GM12878 (cell line): ENCODE results near the gene ZNF669. TPM values are rescaled to one million over a fixed set of nuclear protein-coding genes. Genes with fewer than 3 reads are reported as not detected.

Source experiments
- ATAC-seq: fragments of 200-7000 bp; cut with Tn5 transposase; 3 replicates; pipeline ENCODE4 v1.9.1; 2020; ENCODE audit warnings: mild to moderate bottlenecking, moderate library complexity
- BruUV-seq: library from RNA; stranded (reverse); fragments of 400-500 nt; replicated peaks from 2 replicates; lab custom pipeline; 2021; lab: Mats Ljungman, UMichigan
- CTCF ChIA-PET: fragments of 300-600 bp; sonication (Branson Sonifier 250); formaldehyde crosslinking; extraction: SDS; loops from one replicate; lab custom pipeline; 2021; ENCODE audit warnings: inconsistent platforms; lab: Yijun Ruan, JAX
- POLR2A ChIA-PET: fragments of 350-600 bp; formaldehyde crosslinking; extraction: SDS; loops from one replicate; lab custom pipeline; 2021; ENCODE audit warnings: inconsistent platforms; lab: Charles Lee
- RAD21 ChIA-PET: fragments of 300-600 bp; sonication (Branson Sonifier 250); formaldehyde crosslinking; loops from one replicate; lab custom pipeline; 2023; ENCODE audit warnings: antibody characterized with exemption; ENCODE audit not compliant: unreplicated experiment; lab: Charles Lee
- SMC1A ChIA-PET: fragments of 300-600 bp; sonication (Branson Sonifier 250); formaldehyde crosslinking; loops from one replicate; lab custom pipeline; 2023; ENCODE audit not compliant: unreplicated experiment, uncharacterized antibody; lab: Charles Lee
- DNase-seq: peaks from one replicate; pipeline ENCODE4 v3.0.0-alpha.2; 2011; ENCODE audit warnings: low read depth, low spot score
- FAIRE-seq: peaks from 3 replicates; lab custom pipeline; 2011; peaks lifted over from hg19 to GRCh38; lab: Jason Lieb, UNC
- H2AFZ ChIP-seq: 2 replicates; pipeline ENCODE4 v1.6.0; 2011; ENCODE audit warnings: low read depth, low read length, control low read depth; ENCODE audit not compliant: control insufficient read depth
- H3K27ac ChIP-seq: 2 replicates; pipeline ENCODE4 v1.5.1; 2011; ENCODE audit warnings: control low read depth; ENCODE audit not compliant: control insufficient read depth, insufficient read depth
- H3K27me3 ChIP-seq, 2 experiments: replicated peaks in 1 of 2; 2 replicates each; pipeline versions ENCODE4 v1.6.0 to v1.6.1; 2011; ENCODE audit warnings: low read length in 1 of 2; ENCODE audit not compliant: control insufficient read depth in 2 of 2, insufficient read depth in 2 of 2
- H3K36me3 ChIP-seq, 2 experiments: 2 replicates each; pipeline ENCODE4 v1.5.1; 2011; ENCODE audit warnings: low read length in 1 of 2; ENCODE audit not compliant: control insufficient read depth in 2 of 2, insufficient read depth in 2 of 2
- H3K4me1 ChIP-seq: 2 replicates; pipeline ENCODE4 v1.6.1; 2011; ENCODE audit warnings: mild to moderate bottlenecking, low read length, moderate library complexity, mixed read lengths; ENCODE audit not compliant: control insufficient read depth, insufficient read depth
- H3K4me2 ChIP-seq: 2 replicates; pipeline ENCODE4 v1.6.0; 2011; ENCODE audit warnings: control low read depth; ENCODE audit not compliant: control insufficient read depth, insufficient read depth
- H3K4me3 ChIP-seq: fragments of 200-600 bp; sonication (generic); 2 replicates; pipeline ENCODE4 v1.5.1; 2016
- H3K79me2 ChIP-seq: 2 replicates; pipeline ENCODE4 v1.6.0; 2011; ENCODE audit warnings: low read length; ENCODE audit not compliant: control insufficient read depth, insufficient read depth
- H3K9ac ChIP-seq: 2 replicates; pipeline ENCODE4 v1.8.0; 2011; ENCODE audit warnings: low read length, control low read depth, mixed read lengths; ENCODE audit not compliant: control insufficient read depth, insufficient read depth
- H3K9me3 ChIP-seq: replicated peaks from 3 replicates; pipeline ENCODE4 v1.5.1; 2011; ENCODE audit warnings: mild to moderate bottlenecking, low read length; ENCODE audit not compliant: control insufficient read depth, insufficient read depth
- H4K20me1 ChIP-seq: 2 replicates; pipeline ENCODE4 v1.6.0; 2011; ENCODE audit not compliant: control insufficient read depth, insufficient read depth
- BMI1 ChIP-seq: fragments of 450-650 bp; IDR thresholded peaks from 2 replicates; pipeline ENCODE4 v1.6.1; 2016; ENCODE audit warnings: mild to moderate bottlenecking, moderate library complexity, borderline replicate concordance
- CBFB ChIP-seq: IDR thresholded peaks from 2 replicates; pipeline ENCODE4 v1.6.1; 2016; ENCODE audit warnings: antibody characterized with exemption, low read depth
- CHD1 ChIP-seq: IDR thresholded peaks from 2 replicates; pipeline ENCODE4 v1.6.1; 2012; ENCODE audit warnings: low read depth, low read length, improper control_type of control experiment
- CREM ChIP-seq: IDR thresholded peaks from 2 replicates; pipeline ENCODE4 v1.6.1; 2014; ENCODE audit warnings: antibody characterized with exemption, low read depth
- IRF3 ChIP-seq: fragments of 450-650 bp; IDR thresholded peaks from 2 replicates; pipeline ENCODE4 v1.6.1; 2014; ENCODE audit warnings: mild to moderate bottlenecking
- MYB ChIP-seq: fragments of 150-350 bp; IDR thresholded peaks from 2 replicates; pipeline ENCODE4 v1.6.1; 2014; ENCODE audit warnings: mild to moderate bottlenecking, low read depth, low read length, borderline replicate concordance
- RELB ChIP-seq: fragments of 450-650 bp; IDR thresholded peaks from 2 replicates; pipeline ENCODE4 v1.6.1; 2017; ENCODE audit warnings: low read depth, mild to moderate bottlenecking, moderate library complexity
- ZBTB33 ChIP-seq: fragments of 450-650 bp; IDR thresholded peaks from 2 replicates; pipeline ENCODE4 v1.6.1; 2017; ENCODE audit warnings: mild to moderate bottlenecking
- WGBS: methylation state at CpG from one replicate; pipeline ENCODE4 v1.1.6; 2016; ENCODE audit warnings: low lambda C conversion rate; ENCODE audit not compliant: insufficient replicate concordance, insufficient coverage; ENCODE audit errors: missing lambda C conversion rate; 5-methylcytosine and 5-hydroxymethylcytosine counted together
- in situ Hi-C: fragments of 300-500 bp; cut with MboI; formaldehyde crosslinking; loops from 9 replicates; pipeline ENCODE4 v1.14.3; 2018; ENCODE audit warnings: mixed read lengths
- intact Hi-C: fragments of 100-400 bp; cut with micrococcal nuclease; formaldehyde crosslinking; loops from one replicate; pipeline ENCODE4 v1.14.2; 2022; ENCODE audit not compliant: unreplicated experiment
- polyA plus RNA-seq, 11 experiments: library from polyadenylated mRNA; depleted of rRNA in 4 of 11; unstranded in 6 of 11; stranded (reverse) in 5 of 11; fragments of >200 nt; fragmentation: Nextera tagmentation in 4 of 11; fragmentation: Illumina TruSeq in 1 of 11; extraction: Ambion mirVana in 4 of 11; extraction: Trizol in 1 of 11; gene quantifications; 1 replicate in 1 of 11; 2 replicates in 10 of 11; pipeline versions ENCODE4 v1.2.1 to v1.2.3, GENCODE V29; 2011 to 2016; ENCODE audit warnings: inconsistent platforms in 2 of 11, missing spikeins in 2 of 11, low read depth in 1 of 11
- total RNA-seq, 4 experiments: library from RNA; depleted of rRNA in 3 of 4; stranded (reverse); fragments of >200 nt in 3 of 4; fragmentation: Illumina TruSeq in 1 of 4; extraction: Trizol in 1 of 4; gene quantifications; 2 replicates each; pipeline versions ENCODE4 v1.2.1 to v1.2.3, GENCODE V29; 2013 to 2021

ZNF669 gene
- total and polyA plus RNA-seq, 10 of the 15 experiments (the other 5 are each of a cell fraction or from before 2014, with no cell fraction given), result 4.8 to 11.1 (median 5.8) TPM

GRCh38 chr1:247105966-247106365 lies 1.8 kb upstream of the ZNF669 start:
- DNase-seq (no peak), ATAC-seq (no peak), FAIRE-seq (no peak)
- Histone ChIP-seq H3K9ac (no peak overlapping the region), H3K27ac (no peak overlapping the region), H3K27me3 (peaks cover 0 to 2% of the 10 kb centered on the region in 2 experiments; a peak in 1 of 4 replicates), H3K4me3 (no peak overlapping the region), H3K79me2 (peaks cover 12% of the 10 kb centered on the region), H4K20me1 (no peaks in the 10 kb centered on the region), H3K9me3 (peaks cover 24% of the 10 kb centered on the region), H3K4me1 (no peaks in the 10 kb centered on the region), H3K36me3 (peaks cover 0 to 5% of the 10 kb centered on the region in 2 experiments; a peak in 3 of 4 replicates), H2AFZ (no peak overlapping the region), H3K4me2 (no peak overlapping the region)
- POLR2A ChIA-PET, result interaction anchor here (0.7 kb wide), 1 partner anchor 125 kb away, joined by 6 read pairs; no protein-coding TSS in a partner anchor
- intact Hi-C loops (loop anchor here (2.0 kb wide), 1 partner anchor 27 kb away; the partner anchor contains the start of gene ZNF670), in situ Hi-C loops (no loop called here)
- SMC1A ChIA-PET, result no interaction called here
- CTCF ChIA-PET, result no interaction called here
- WGBS, result 92% methylated on average over 14 of the region's 15 CpGs
- RAD21 ChIA-PET, result no interaction called here
- no peak for TF ChIP-seq CHD1
- TF ChIP-seq MYB, result no peak
- TF ChIP-seq BMI1, result no peak
- no peak for TF ChIP-seq RELB
- no peak for TF ChIP-seq ZBTB33
- no peak for TF ChIP-seq IRF3
- no peak for TF ChIP-seq CBFB
- TF ChIP-seq CREM, result no peak
- BruUV-seq, result no TSS peak
